ENCODE results near the gene SLC35G2. TPM values are rescaled to one million over a fixed set of nuclear protein-coding genes. Genes with fewer than 3 reads are reported as not detected.
"Not testable (repeated sequence)": the region's sequence is repeated elsewhere in the genome, so short reads cannot be mapped to it uniquely, and the experiment has no call there.

The SLC35G2 gene
- total and polyA plus RNA-seq, 2 experiments from 2014 or later = 1.5 to 1.6 TPM

DNA sequence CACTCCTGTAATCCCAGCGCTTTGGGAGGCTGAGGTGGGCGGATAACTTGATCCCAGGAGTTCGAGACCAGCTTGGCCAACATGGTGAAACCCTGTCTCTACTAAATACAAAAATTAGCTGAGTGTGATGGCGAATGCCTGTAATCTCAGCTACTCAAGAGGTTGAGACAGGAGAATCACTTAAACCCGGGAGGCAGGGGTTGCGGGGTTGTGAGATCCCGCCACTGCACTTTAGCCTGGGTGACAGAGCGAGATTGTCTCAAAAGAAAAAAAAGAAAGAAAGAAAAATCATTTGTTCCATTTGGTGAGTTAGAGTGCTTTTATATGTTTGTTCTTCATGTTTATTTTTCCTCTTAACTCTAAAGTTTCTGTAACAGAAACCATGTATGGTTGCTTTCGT is 50.4 kb downstream of the SLC35G2 start:
- Histone ChIP-seq H4K20me1 (ENCODE audit: insufficient read depth, poor library complexity, severe bottlenecking) (peaks cover 29% of the 10 kb centered on the region), H3K27ac (no peak overlapping the region), H3K79me2 (peaks cover 99% of the 10 kb centered on the region), H3K27me3 (no peaks in the 10 kb centered on the region), H3K9me2 (replicated peaks; ENCODE audit: insufficient read depth) (no peaks in the 10 kb centered on the region), H3K4me2 (no peak overlapping the region), H3K4me3 (no peak overlapping the region), H3K36me3 (replicated peaks; ENCODE audit: insufficient read depth, low read depth) (no peaks in the 10 kb centered on the region), H3K4me1 (ENCODE audit: insufficient read depth) (no peaks in the 10 kb centered on the region), H3K9me3 (ENCODE audit: low read depth) (no peaks in the 10 kb centered on the region), H2AFZ (no peak overlapping the region)
- 95% methylated on average over 9 of the region's 9 CpGs for WGBS (ENCODE audit: low lambda C conversion rate, missing lambda C conversion rate)
- no peak for TF ChIP-seq EZH2phosphoT487 (IDR thresholded peaks at IDR 0.05; ENCODE audit: low read depth, severe bottlenecking, unreplicated experiment)
- TF ChIP-seq EZH2 (IDR thresholded peaks at IDR 0.05; ENCODE audit: borderline replicate concordance) = no peak
- TF ChIP-seq, protein P1, sequence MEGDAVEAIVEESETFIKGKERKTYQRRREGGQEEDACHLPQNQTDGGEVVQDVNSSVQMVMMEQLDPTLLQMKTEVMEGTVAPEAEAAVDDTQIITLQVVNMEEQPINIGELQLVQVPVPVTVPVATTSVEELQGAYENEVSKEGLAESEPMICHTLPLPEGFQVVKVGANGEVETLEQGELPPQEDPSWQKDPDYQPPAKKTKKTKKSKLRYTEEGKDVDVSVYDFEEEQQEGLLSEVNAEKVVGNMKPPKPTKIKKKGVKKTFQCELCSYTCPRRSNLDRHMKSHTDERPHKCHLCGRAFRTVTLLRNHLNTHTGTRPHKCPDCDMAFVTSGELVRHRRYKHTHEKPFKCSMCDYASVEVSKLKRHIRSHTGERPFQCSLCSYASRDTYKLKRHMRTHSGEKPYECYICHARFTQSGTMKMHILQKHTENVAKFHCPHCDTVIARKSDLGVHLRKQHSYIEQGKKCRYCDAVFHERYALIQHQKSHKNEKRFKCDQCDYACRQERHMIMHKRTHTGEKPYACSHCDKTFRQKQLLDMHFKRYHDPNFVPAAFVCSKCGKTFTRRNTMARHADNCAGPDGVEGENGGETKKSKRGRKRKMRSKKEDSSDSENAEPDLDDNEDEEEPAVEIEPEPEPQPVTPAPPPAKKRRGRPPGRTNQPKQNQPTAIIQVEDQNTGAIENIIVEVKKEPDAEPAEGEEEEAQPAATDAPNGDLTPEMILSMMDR (IDR thresholded peaks at IDR 0.05; ENCODE audit: poor library complexity) = no peak
- no peak for DNase-seq (ENCODE audit: low spot score)

DNA sequence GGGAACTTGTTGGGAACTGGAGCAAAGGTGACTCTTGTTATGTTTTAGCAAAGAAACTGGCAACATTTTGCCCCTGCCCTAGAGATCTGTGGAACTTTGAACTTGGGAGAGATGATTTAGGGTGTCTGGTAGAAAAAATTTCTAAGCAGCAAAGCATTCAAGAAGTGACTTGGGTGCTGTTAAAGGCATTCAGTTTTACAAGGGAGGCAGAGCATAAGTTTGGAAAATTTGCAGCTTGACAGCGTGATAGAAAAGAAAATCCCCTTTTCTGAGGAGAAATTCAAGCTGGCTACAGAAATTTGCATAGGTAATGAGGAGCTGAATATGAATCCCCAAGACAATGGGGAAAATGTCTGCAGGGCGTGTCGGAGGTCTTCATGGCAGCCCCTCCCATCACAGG is 53.3 kb downstream of the SLC35G2 start:
- 97% methylated on average over 3 of the region's 3 CpGs for WGBS (ENCODE audit: low lambda C conversion rate, missing lambda C conversion rate)
- H3K79me2 ChIP-seq = peaks cover 87% of the 10 kb centered on the region
- peaks cover 20% of the 10 kb centered on the region for H4K20me1 ChIP-seq (ENCODE audit: insufficient read depth, poor library complexity, severe bottlenecking)
- H3K4me1 ChIP-seq (ENCODE audit: insufficient read depth); H3K27ac ChIP-seq; H3K9me3 ChIP-seq (ENCODE audit: low read depth); H2AFZ ChIP-seq; DNase-seq (ENCODE audit: low spot score); H3K4me2 ChIP-seq; H3K36me3 ChIP-seq (replicated peaks; ENCODE audit: insufficient read depth, low read depth); H3K9me2 ChIP-seq (replicated peaks; ENCODE audit: insufficient read depth); H3K4me3 ChIP-seq; H3K27me3 ChIP-seq: not testable (repeated sequence)

DNA sequence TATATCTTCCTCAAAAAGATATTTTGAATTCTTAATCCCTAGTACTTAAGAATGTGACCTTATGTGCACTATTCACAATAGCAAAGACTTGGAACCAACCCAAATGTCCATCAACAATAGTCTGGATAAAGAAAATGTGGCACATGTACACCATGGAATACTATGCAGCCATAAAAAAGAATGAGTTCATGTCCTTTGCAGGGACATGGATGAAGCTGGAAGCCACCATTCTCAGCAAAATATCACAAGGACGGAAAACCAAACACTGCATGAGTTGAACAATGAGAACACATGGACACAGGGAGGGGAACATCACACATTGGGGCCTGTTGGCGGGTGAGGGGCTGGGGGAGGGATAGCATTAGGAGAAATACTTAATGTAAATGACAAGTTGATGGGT is 60.6 kb downstream of the SLC35G2 start:
- H4K20me1 ChIP-seq (ENCODE audit: insufficient read depth, poor library complexity, severe bottlenecking) = peaks cover 12% of the 10 kb centered on the region
- not testable (repeated sequence) for H3K9me2 ChIP-seq (replicated peaks; ENCODE audit: insufficient read depth); H3K9me3 ChIP-seq (ENCODE audit: low read depth); H3K27me3 ChIP-seq; H3K27ac ChIP-seq; H2AFZ ChIP-seq; H3K4me3 ChIP-seq; DNase-seq (ENCODE audit: low spot score); H3K4me1 ChIP-seq (ENCODE audit: insufficient read depth); H3K36me3 ChIP-seq (replicated peaks; ENCODE audit: insufficient read depth, low read depth); H3K4me2 ChIP-seq
- 92% methylated on average over 2 of the region's 2 CpGs for WGBS (ENCODE audit: low lambda C conversion rate, missing lambda C conversion rate)
- peaks cover 87% of the 10 kb centered on the region for H3K79me2 ChIP-seq

DNA sequence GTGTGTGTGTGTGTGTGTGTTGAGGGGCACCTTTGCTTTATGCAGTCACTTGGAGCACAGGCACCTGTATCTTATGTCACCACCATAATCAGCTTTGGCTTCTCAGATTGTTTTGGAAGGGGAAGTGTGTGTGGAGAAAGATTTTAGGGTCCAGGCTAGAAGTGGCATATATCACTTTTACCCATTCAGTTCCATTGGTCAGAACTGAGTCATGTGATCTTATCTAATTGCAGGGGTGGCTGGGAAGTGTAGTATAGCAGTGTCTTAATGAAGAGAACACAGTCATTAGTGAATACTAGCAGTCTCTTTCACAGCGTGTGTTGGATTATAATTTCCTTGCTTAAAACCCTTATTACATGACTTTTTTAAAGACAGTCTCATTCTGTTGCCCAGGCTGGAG is 63.6 kb downstream of the SLC35G2 start:
- H3K27ac ChIP-seq = no peak overlapping the region
- no peaks in the 10 kb centered on the region for H3K9me3 ChIP-seq (ENCODE audit: low read depth)
- no peaks in the 10 kb centered on the region for H3K9me2 ChIP-seq (replicated peaks; ENCODE audit: insufficient read depth)
- 91% methylated on average over 1 of the region's 1 CpG for WGBS (ENCODE audit: low lambda C conversion rate, missing lambda C conversion rate)
- H4K20me1 ChIP-seq (ENCODE audit: insufficient read depth, poor library complexity, severe bottlenecking) = peaks cover 23% of the 10 kb centered on the region
- no peak overlapping the region for H3K4me3 ChIP-seq
- DNase-seq (ENCODE audit: low spot score) = no peak
- H3K27me3 ChIP-seq = no peaks in the 10 kb centered on the region
- TF ChIP-seq EZH2phosphoT487 (IDR thresholded peaks at IDR 0.05; ENCODE audit: low read depth, severe bottlenecking, unreplicated experiment) = no peak
- no peak for TF ChIP-seq EZH2 (IDR thresholded peaks at IDR 0.05; ENCODE audit: borderline replicate concordance)
- TF ChIP-seq, protein P1 (IDR thresholded peaks at IDR 0.05; ENCODE audit: poor library complexity) = no peak
- no peak overlapping the region for H2AFZ ChIP-seq
- peaks cover 99% of the 10 kb centered on the region for H3K79me2 ChIP-seq
- no peaks in the 10 kb centered on the region for H3K36me3 ChIP-seq (replicated peaks; ENCODE audit: insufficient read depth, low read depth)
- H3K4me2 ChIP-seq = no peak overlapping the region
- H3K4me1 ChIP-seq (ENCODE audit: insufficient read depth) = no peaks in the 10 kb centered on the region

All from hepatocyte (in vitro differentiated cells).